ENCODE measurements around the gene USP3. TPM values are rescaled to one million over a fixed set of nuclear protein-coding genes. Genes with fewer than 3 reads are reported as not detected.

The USP3 gene
- polyA plus RNA-seq, 1 of the 3 experiments (the other 2 are of a cell fraction): 9.3 TPM

DNA sequence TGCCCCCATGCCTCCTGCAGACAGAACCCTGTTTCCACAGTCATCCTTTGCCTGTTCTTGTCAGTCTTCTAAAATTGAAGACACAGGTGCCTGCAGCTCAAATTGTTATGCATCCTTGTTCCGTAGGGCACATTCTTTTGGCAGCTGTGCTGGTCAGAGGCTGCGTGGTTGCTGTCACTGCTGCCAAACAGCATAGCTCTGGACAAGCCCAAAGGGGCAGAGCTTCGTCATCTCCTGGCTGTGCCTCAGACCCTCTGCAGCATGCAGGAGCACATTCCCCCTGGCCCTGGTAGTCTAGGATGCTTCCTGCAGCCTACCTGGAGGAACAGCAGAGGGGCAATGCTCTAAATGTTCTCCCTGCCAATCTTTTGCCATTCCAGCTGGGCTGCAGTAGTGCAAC, 90.7 kb downstream of the USP3 start (continued):
- TF ChIP-seq, protein P1, sequence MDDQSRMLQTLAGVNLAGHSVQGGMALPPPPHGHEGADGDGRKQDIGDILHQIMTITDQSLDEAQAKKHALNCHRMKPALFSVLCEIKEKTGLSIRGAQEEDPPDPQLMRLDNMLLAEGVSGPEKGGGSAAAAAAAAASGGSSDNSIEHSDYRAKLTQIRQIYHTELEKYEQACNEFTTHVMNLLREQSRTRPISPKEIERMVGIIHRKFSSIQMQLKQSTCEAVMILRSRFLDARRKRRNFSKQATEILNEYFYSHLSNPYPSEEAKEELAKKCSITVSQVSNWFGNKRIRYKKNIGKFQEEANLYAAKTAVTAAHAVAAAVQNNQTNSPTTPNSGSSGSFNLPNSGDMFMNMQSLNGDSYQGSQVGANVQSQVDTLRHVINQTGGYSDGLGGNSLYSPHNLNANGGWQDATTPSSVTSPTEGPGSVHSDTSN (IDR thresholded peaks at IDR 0.05): no peak

DNA sequence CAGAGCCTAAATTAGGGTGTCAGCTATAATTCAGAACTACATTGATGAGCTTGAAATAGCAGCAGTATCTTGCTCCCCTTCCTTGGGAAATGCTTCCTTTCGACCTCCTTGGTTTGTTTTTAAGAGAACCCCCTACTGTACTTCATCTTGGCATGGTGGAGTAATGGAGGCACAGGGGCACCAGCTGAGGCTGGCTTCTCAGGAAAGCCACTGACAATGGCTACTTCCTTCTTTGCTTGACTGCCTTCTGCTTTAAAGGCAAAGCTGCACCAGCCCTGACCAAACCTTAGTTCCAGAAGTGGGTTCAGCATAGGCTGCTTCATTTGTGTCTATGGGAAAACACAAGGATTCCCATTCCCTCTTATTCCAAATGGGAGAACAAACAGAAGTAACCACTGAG, 91.3 kb downstream of the USP3 start:
- Histone ChIP-seq H3K9me3 (no peaks in the 10 kb centered on the region), H3K79me2 (ENCODE audit: insufficient read depth) (no peaks in the 10 kb centered on the region), H3K4me2 (no peak overlapping the region), H4K20me1 (ENCODE audit: insufficient read depth) (no peaks in the 10 kb centered on the region), H3K27ac (ENCODE audit: low read depth in 2 of 2, low read length in 1 of 2) (no peak overlapping the region), H3K27me3 (ENCODE audit: insufficient read depth) (no peaks in the 10 kb centered on the region), H3K4me1 (ENCODE audit: control insufficient read depth in 1 of 2, insufficient read depth in 2 of 2, low read depth in 1 of 2, low read length in 1 of 2) (peaks cover 3 to 9% of the 10 kb centered on the region in 2 experiments; a peak in 2 of 4 replicates), H3K4me3 (ENCODE audit: low read depth in 2 of 2, low read length in 1 of 2) (no peak overlapping the region), H3K9me2 (no peaks in the 10 kb centered on the region), H3F3A (replicated peaks; ENCODE audit: insufficient read depth) (peaks cover 9% of the 10 kb centered on the region), H2AFZ (ENCODE audit: low read depth) (no peak overlapping the region), H3K9ac (no peak overlapping the region), H3K36me3 (replicated peaks in 1 of 2; ENCODE audit: control insufficient read depth in 1 of 2, insufficient read depth in 2 of 2, low read length in 1 of 2) (peaks cover 24 to 34% of the 10 kb centered on the region in 2 experiments)
- WGBS (ENCODE audit: low lambda C conversion rate): 88% methylated on average over 1 of the region's 1 CpG
- CTCF ChIA-PET: interaction anchor here (1.3 to 1.7 kb wide), 2 partner anchors 108 to 450 kb away, joined by 3 to 5 read pairs; no protein-coding TSS in a partner anchor
- POLR2A ChIA-PET: no interaction called here
- DNase-seq: no peak
- TF ChIP-seq MXI1 (IDR thresholded peaks at IDR 0.05; ENCODE audit: low read depth, low read length): no peak
- no peak for TF ChIP-seq RCOR1 (IDR thresholded peaks at IDR 0.05; ENCODE audit: low read length)
- no peak for TF ChIP-seq JUND (IDR thresholded peaks at IDR 0.05)
- TF ChIP-seq, protein P2, sequence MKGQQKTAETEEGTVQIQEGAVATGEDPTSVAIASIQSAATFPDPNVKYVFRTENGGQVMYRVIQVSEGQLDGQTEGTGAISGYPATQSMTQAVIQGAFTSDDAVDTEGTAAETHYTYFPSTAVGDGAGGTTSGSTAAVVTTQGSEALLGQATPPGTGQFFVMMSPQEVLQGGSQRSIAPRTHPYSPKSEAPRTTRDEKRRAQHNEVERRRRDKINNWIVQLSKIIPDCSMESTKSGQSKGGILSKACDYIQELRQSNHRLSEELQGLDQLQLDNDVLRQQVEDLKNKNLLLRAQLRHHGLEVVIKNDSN (IDR thresholded peaks at IDR 0.05; ENCODE audit: borderline replicate concordance, low read depth): no peak
- no peak for TF ChIP-seq ELF1 (IDR thresholded peaks at IDR 0.05)
- TF ChIP-seq NRF1 (IDR thresholded peaks at IDR 0.05; ENCODE audit: low read depth, low read length): no peak
- TF ChIP-seq TCF12 (IDR thresholded peaks at IDR 0.05): no peak
- TF ChIP-seq SMC3 (IDR thresholded peaks at IDR 0.05; ENCODE audit: low read depth, low read length): no peak
- TF ChIP-seq, protein P3, sequence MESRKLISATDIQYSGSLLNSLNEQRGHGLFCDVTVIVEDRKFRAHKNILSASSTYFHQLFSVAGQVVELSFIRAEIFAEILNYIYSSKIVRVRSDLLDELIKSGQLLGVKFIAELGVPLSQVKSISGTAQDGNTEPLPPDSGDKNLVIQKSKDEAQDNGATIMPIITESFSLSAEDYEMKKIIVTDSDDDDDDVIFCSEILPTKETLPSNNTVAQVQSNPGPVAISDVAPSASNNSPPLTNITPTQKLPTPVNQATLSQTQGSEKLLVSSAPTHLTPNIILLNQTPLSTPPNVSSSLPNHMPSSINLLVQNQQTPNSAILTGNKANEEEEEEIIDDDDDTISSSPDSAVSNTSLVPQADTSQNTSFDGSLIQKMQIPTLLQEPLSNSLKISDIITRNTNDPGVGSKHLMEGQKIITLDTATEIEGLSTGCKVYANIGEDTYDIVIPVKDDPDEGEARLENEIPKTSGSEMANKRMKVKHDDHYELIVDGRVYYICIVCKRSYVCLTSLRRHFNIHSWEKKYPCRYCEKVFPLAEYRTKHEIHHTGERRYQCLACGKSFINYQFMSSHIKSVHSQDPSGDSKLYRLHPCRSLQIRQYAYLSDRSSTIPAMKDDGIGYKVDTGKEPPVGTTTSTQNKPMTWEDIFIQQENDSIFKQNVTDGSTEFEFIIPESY (IDR thresholded peaks at IDR 0.05; ENCODE audit: borderline replicate concordance, low read depth): no peak
- TF ChIP-seq TAF1 (IDR thresholded peaks at IDR 0.05; ENCODE audit: borderline replicate concordance, low read depth, low read length): no peak
- TF ChIP-seq YY1 (IDR thresholded peaks at IDR 0.05; ENCODE audit: low read depth): no peak
- no peak for TF ChIP-seq SIN3A (IDR thresholded peaks at IDR 0.05; ENCODE audit: borderline replicate concordance, low read depth, low read length)
- no peak for TF ChIP-seq FOXJ3 (CRISPR knock-in tag; IDR thresholded peaks at IDR 0.05)
- TF ChIP-seq, protein P4, sequence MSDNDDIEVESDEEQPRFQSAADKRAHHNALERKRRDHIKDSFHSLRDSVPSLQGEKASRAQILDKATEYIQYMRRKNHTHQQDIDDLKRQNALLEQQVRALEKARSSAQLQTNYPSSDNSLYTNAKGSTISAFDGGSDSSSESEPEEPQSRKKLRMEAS (IDR thresholded peaks at IDR 0.05; ENCODE audit: low read depth): no peak
- TF ChIP-seq, protein P1 (IDR thresholded peaks at IDR 0.05): no peak

All from SK-N-SH (cell line).